HEK293 (cell line): ENCODE measurements around the gene LLGL2.

Experiments used
- CTCF ChIP-seq: fragments of 450-650 bp; formaldehyde crosslinking; IDR thresholded peaks from 2 replicates; pipeline ENCODE4 v1.5.1; 2016; ENCODE audit warnings: missing biosample characterization, missing genetic modification characterization
- GLIS2 ChIP-seq: fragments of 450-650 bp; formaldehyde crosslinking; IDR thresholded peaks from 2 replicates; pipeline ENCODE4 v1.5.1; 2016; ENCODE audit warnings: missing biosample characterization, missing genetic modification characterization
- KLF16 ChIP-seq: fragments of 450-650 bp; formaldehyde crosslinking; IDR thresholded peaks from 2 replicates; pipeline ENCODE4 v1.5.1; 2017; ENCODE audit warnings: missing biosample characterization, missing genetic modification characterization
- OVOL3 ChIP-seq: fragments of 450-650 bp; formaldehyde crosslinking; IDR thresholded peaks from 2 replicates; pipeline ENCODE4 v1.5.1; 2016; ENCODE audit warnings: missing biosample characterization, missing genetic modification characterization
- PATZ1 ChIP-seq: fragments of 450-650 bp; formaldehyde crosslinking; IDR thresholded peaks from 2 replicates; pipeline ENCODE4 v1.5.1; 2016; ENCODE audit warnings: missing biosample characterization, missing genetic modification characterization
- SCRT2 ChIP-seq: fragments of 450-650 bp; formaldehyde crosslinking; IDR thresholded peaks from 2 replicates; pipeline ENCODE4 v1.5.1; 2016; ENCODE audit warnings: missing biosample characterization, missing genetic modification characterization
- SP3 ChIP-seq: fragments of 450-650 bp; formaldehyde crosslinking; IDR thresholded peaks from 2 replicates; pipeline ENCODE4 v1.5.1; 2016; ENCODE audit warnings: missing biosample characterization, missing genetic modification characterization
- ZEB2 ChIP-seq: fragments of 450-650 bp; formaldehyde crosslinking; IDR thresholded peaks from 2 replicates; pipeline ENCODE4 v1.5.1; 2016; ENCODE audit warnings: missing biosample characterization, missing genetic modification characterization
- ZNF146 ChIP-seq: fragments of 450-650 bp; formaldehyde crosslinking; IDR thresholded peaks from 2 replicates; pipeline ENCODE4 v1.5.1; 2016; ENCODE audit warnings: missing biosample characterization, missing genetic modification characterization
- ZNF645 ChIP-seq: fragments of 450-650 bp; formaldehyde crosslinking; IDR thresholded peaks from 2 replicates; pipeline ENCODE4; 2016; ENCODE audit warnings: missing biosample characterization, missing genetic modification characterization
- ZSCAN18 ChIP-seq: fragments of 450-650 bp; formaldehyde crosslinking; IDR thresholded peaks from 2 replicates; pipeline ENCODE4 v1.5.1; 2016; ENCODE audit warnings: missing biosample characterization, missing genetic modification characterization

- TF ChIP-seq CTCF (tag by site-specific recombination) (no peak), ZNF645 (tag by site-specific recombination) (no peak), SCRT2 (tag by site-specific recombination) (no peak), ZEB2 (tag by site-specific recombination) (no peak), PATZ1 (no peak), OVOL3 (tag by site-specific recombination) (no peak), SP3 (tag by site-specific recombination) (no peak), ZNF146 (no peak), ZSCAN18 (no peak), GLIS2 (tag by site-specific recombination) (no peak), KLF16 (tag by site-specific recombination) (no peak)
Measured at GRCh38 chr17:75501378-75502071, 24.0 kb upstream of the LLGL2 start.
